Naive thymus-derived CD8-positive, alpha-beta T cell (primary cell): ENCODE results near the gene SRC. TPM values are rescaled to one million over a fixed set of nuclear protein-coding genes. Genes with fewer than 3 reads are reported as not detected.

Experiments
- ATAC-seq, 2 donors: fragments of 150-1000 bp; cut with Tn5 transposase in 1 of 2; sonication (Bioruptor Pico), chemical (Tn5 transposase) in 1 of 2; 1 replicate in 1 of 2; 2 replicates in 1 of 2; pipeline ENCODE4 v1.10.0; 2021; ENCODE audit warnings: mild to moderate bottlenecking in 2 of 2, moderate library complexity in 2 of 2
- POLR2A ChIA-PET: fragments of 350-600 bp; sonication (Branson Sonifier 250); formaldehyde crosslinking; loops from one replicate; lab custom pipeline; 2021; ENCODE audit warnings: antibody characterized with exemption; lab: Charles Lee
- DNase-seq, 10 donors: peaks; one replicate each; pipeline versions ENCODE4 v3.0.0 to v3.0.0-alpha.2; 2020 to 2022
- H3K27ac Mint-ChIP-seq, 10 donors: one replicate each; pipeline ENCODE4 v1.8.0; 2020 to 2022; ENCODE audit warnings: mild to moderate bottlenecking in 10 of 10, mixed read lengths in 10 of 10, moderate library complexity in 4 of 10, inconsistent platforms in 1 of 10
- H3K27me3 Mint-ChIP-seq, 5 donors: one replicate each; pipeline ENCODE4 v1.8.0; 2021 to 2022; ENCODE audit warnings: mixed read lengths in 5 of 5
- H3K36me3 Mint-ChIP-seq, 3 donors: one replicate each; pipeline ENCODE4 v1.8.0; 2020 to 2022; ENCODE audit warnings: mixed read lengths in 3 of 3, mild to moderate bottlenecking in 2 of 3, inconsistent platforms in 1 of 3
- H3K4me1 Mint-ChIP-seq, 4 donors: one replicate each; pipeline ENCODE4 v1.8.0; 2021 to 2022; ENCODE audit warnings: mixed read lengths in 4 of 4
- H3K4me3 Mint-ChIP-seq, 10 donors: one replicate each; pipeline ENCODE4 v1.8.0; 2020 to 2022; ENCODE audit warnings: mild to moderate bottlenecking in 10 of 10, mixed read lengths in 10 of 10, moderate library complexity in 6 of 10, inconsistent platforms in 1 of 10
- H3K9me3 Mint-ChIP-seq, 9 donors: one replicate each; pipeline ENCODE4 v1.8.0; 2020 to 2022; ENCODE audit warnings: mixed read lengths in 9 of 9, mild to moderate bottlenecking in 3 of 9, inconsistent platforms in 1 of 9, moderate library complexity in 1 of 9
- polyA plus RNA-seq, 3 donors: library from polyadenylated mRNA; unstranded; fragments of 300-500 nt; fragmentation: Illumina TruSeq; gene quantifications; one replicate each; pipeline ENCODE4 v1.2.3, GENCODE V29; 2021
- total RNA-seq, 8 experiments: library from RNA in 2 of 8; stranded (reverse) in 2 of 8; gene quantifications; one replicate each; pipeline ENCODE4 v1.2.3 and lab custom pipeline; 2021 to 2026

Gene SRC
- total and polyA plus RNA-seq, 5 experiments from 2014 or later, result 0.07 to 2.4 (median 0.60) TPM; not detected in 2

GRCh38 chr20:37379967-37380828, 34.3 kb downstream of the SRC start:
- H3K9me3 Mint-ChIP-seq, result no peaks in the 10 kb centered on the region
- H3K4me1 Mint-ChIP-seq, result peaks cover 6 to 32% (median 7%) of the 10 kb centered on the region in 4 donors
- POLR2A ChIA-PET, result no interaction called here
- ATAC-seq (no peak), DNase-seq (no peak)
- no peaks in the 10 kb centered on the region for H3K36me3 Mint-ChIP-seq
- no peak overlapping the region for H3K4me3 Mint-ChIP-seq
- H3K27me3 Mint-ChIP-seq, result peaks cover 0 to 3% (median 0%) of the 10 kb centered on the region in 5 donors
- H3K27ac Mint-ChIP-seq, result no peak overlapping the region

- H3K4me1 Mint-ChIP-seq, result peaks cover 6 to 29% (median 7%) of the 10 kb centered on the region in 4 donors
- no peak overlapping the region for H3K4me3 Mint-ChIP-seq
- no peaks in the 10 kb centered on the region for H3K36me3 Mint-ChIP-seq
- POLR2A ChIA-PET, result no interaction called here
- ATAC-seq, result no peak
- peak in 1 of 10 donors; percentile 26 for DNase-seq
- H3K27me3 Mint-ChIP-seq, result peaks cover 0 to 3% (median 0%) of the 10 kb centered on the region in 5 donors
- H3K27ac Mint-ChIP-seq, result no peak overlapping the region
- no peaks in the 10 kb centered on the region for H3K9me3 Mint-ChIP-seq
Observed at GRCh38 chr20:37380864-37381579, 35.1 kb downstream of the SRC start.

GRCh38 chr20:37381621-37382471, 35.9 kb downstream of the SRC start:
- Mint-ChIP-seq H3K36me3 (no peaks in the 10 kb centered on the region), H3K27ac (no peak overlapping the region), H3K9me3 (no peaks in the 10 kb centered on the region), H3K4me1 (peaks cover 7 to 27% (median 8%) of the 10 kb centered on the region in 4 donors), H3K4me3 (peak overlapping the region in 3 of 10 donors; percentile 31 to 54 (median 46)), H3K27me3 (peaks cover 0 to 3% (median 0%) of the 10 kb centered on the region in 5 donors)
- POLR2A ChIA-PET, result no interaction called here
- ATAC-seq (no peak), DNase-seq (peak in 1 of 10 donors; percentile 15)

- Mint-ChIP-seq H3K4me1 (peaks cover 5 to 19% (median 7%) of the 10 kb centered on the region in 4 donors), H3K27me3 (peaks cover 0 to 3% (median 0%) of the 10 kb centered on the region in 5 donors), H3K36me3 (no peaks in the 10 kb centered on the region), H3K27ac (peak overlapping the region in 5 of 10 donors; percentile 14 to 69 (median 29)), H3K4me3 (peak overlapping the region; percentile 29 to 78 (median 54)), H3K9me3 (no peaks in the 10 kb centered on the region)
- no peak for ATAC-seq
- POLR2A ChIA-PET, result no interaction called here
- DNase-seq, result peak in 1 of 10 donors; percentile 22
Observed at GRCh38 chr20:37382482-37383120, 36.7 kb downstream of the SRC start.

GRCh38 chr20:37383229-37383989, 37.5 kb downstream of the SRC start:
- DNase-seq, result peak in 1 of 10 donors; percentile 18

GRCh38 chr20:37384683-37385174, 38.8 kb downstream of the SRC start:
- POLR2A ChIA-PET, result interaction anchor here (1.3 kb wide), 2 partner anchors 95 to 206 kb away, joined by 3 to 6 read pairs; partner anchors contain the start of genes MANBAL, MROH8 and RPN2
- ATAC-seq, result peak; percentile 95 to 98
- H3K9me3 Mint-ChIP-seq, result no peaks in the 10 kb centered on the region
- DNase-seq, result peak; percentile 56 to 81 (median 77)
- peaks cover 5 to 19% (median 7%) of the 10 kb centered on the region in 4 donors for H3K4me1 Mint-ChIP-seq
- H3K27ac Mint-ChIP-seq, result peak overlapping the region in 3 of 10 donors; percentile 75 to 84 (median 82)
- H3K4me3 Mint-ChIP-seq, result peak overlapping the region; percentile 65 to 88 (median 84)
- H3K27me3 Mint-ChIP-seq, result peaks cover 0 to 3% (median 0%) of the 10 kb centered on the region in 5 donors
- H3K36me3 Mint-ChIP-seq, result no peaks in the 10 kb centered on the region

More at GRCh38 chr20:37383229-37383989, 37.5 kb downstream of the SRC start:
- Mint-ChIP-seq H3K4me3 (peak overlapping the region; percentile 29 to 78 (median 54)), H3K9me3 (no peaks in the 10 kb centered on the region), H3K27me3 (peaks cover 0 to 3% (median 0%) of the 10 kb centered on the region in 5 donors), H3K36me3 (no peaks in the 10 kb centered on the region), H3K4me1 (peaks cover 5 to 19% (median 7%) of the 10 kb centered on the region in 4 donors), H3K27ac (peak overlapping the region in 4 of 10 donors; percentile 14 to 69 (median 38))
- no peak for ATAC-seq
- POLR2A ChIA-PET, result no interaction called here

GRCh38 chr20:37385176-37385575, 39.2 kb downstream of the SRC start:
- Mint-ChIP-seq H3K4me3 (peak overlapping the region; percentile 65 to 88 (median 84)), H3K4me1 (peaks cover 5 to 19% (median 7%) of the 10 kb centered on the region in 4 donors), H3K36me3 (no peaks in the 10 kb centered on the region), H3K27ac (peak overlapping the region in 5 of 10 donors; percentile 18 to 84 (median 75)), H3K9me3 (no peaks in the 10 kb centered on the region), H3K27me3 (peaks cover 0 to 3% (median 0%) of the 10 kb centered on the region in 5 donors)
- DNase-seq, result peak in 1 of 10 donors; percentile 32
- no peak for ATAC-seq
- POLR2A ChIA-PET, result interaction anchor here (1.3 kb wide), 2 partner anchors 96 to 206 kb away, joined by 3 to 6 read pairs; partner anchors contain the start of genes MANBAL, MROH8 and RPN2

- DNase-seq, result peak in 1 of 10 donors; percentile 60
- Mint-ChIP-seq H3K4me1 (peaks cover 5 to 19% (median 7%) of the 10 kb centered on the region in 4 donors), H3K36me3 (no peaks in the 10 kb centered on the region), H3K9me3 (no peaks in the 10 kb centered on the region), H3K4me3 (peak overlapping the region in 4 of 10 donors; percentile 39 to 76 (median 68)), H3K27me3 (peaks cover 0 to 3% (median 0%) of the 10 kb centered on the region in 5 donors), H3K27ac (peak overlapping the region in 1 of 10 donors; percentile 75)
- ATAC-seq, result no peak
- POLR2A ChIA-PET, result no interaction called here
Observed at GRCh38 chr20:37385659-37386504, 39.9 kb downstream of the SRC start.

GRCh38 chr20:37386505-37387251, 40.7 kb downstream of the SRC start:
- H3K27ac Mint-ChIP-seq, result peak overlapping the region in 1 of 10 donors; percentile 15
- peaks cover 5 to 19% (median 7%) of the 10 kb centered on the region in 4 donors for H3K4me1 Mint-ChIP-seq
- H3K9me3 Mint-ChIP-seq, result no peaks in the 10 kb centered on the region
- peaks cover 0 to 3% (median 0%) of the 10 kb centered on the region in 5 donors for H3K27me3 Mint-ChIP-seq
- peak overlapping the region in 1 of 10 donors; percentile 51 for H3K4me3 Mint-ChIP-seq
- ATAC-seq, result no peak
- DNase-seq, result peak in 1 of 10 donors; percentile 53
- H3K36me3 Mint-ChIP-seq, result no peaks in the 10 kb centered on the region
- POLR2A ChIA-PET, result no interaction called here
